HPDE6-E6E7 (cell line): Measurements from ENCODE around the gene COL27A1.

ENCODE experiments used
- DNase-seq: peaks from one replicate; pipeline ENCODE4 v3.0.0; 2011; ENCODE audit warnings: missing footprints; ENCODE audit errors: extremely low spot score

Gene COL27A1

GRCh38 chr9:114247077-114247476, 91.7 kb downstream of the COL27A1 start:
- DNase-seq, result no peak

- no peak for DNase-seq
Observed at GRCh38 chr9:114247491-114247890, 92.2 kb downstream of the COL27A1 start.

- no peak for DNase-seq
Observed at GRCh38 chr9:114248299-114248707, 93.0 kb downstream of the COL27A1 start.

- DNase-seq, result no peak
Observed at GRCh38 chr9:114249424-114250234, 94.3 kb downstream of the COL27A1 start.

- no peak for DNase-seq
Observed at GRCh38 chr9:114250235-114250568, 94.9 kb downstream of the COL27A1 start.

- no peak for DNase-seq
Observed at GRCh38 chr9:114250648-114251047, 95.3 kb downstream of the COL27A1 start.

GRCh38 chr9:114252394-114252793, 97.1 kb downstream of the COL27A1 start:
- DNase-seq, result no peak

GRCh38 chr9:114256827-114257328, 101.5 kb downstream of the COL27A1 start:
- no peak for DNase-seq

- DNase-seq, result no peak
Observed at GRCh38 chr9:114258218-114258617, 102.9 kb downstream of the COL27A1 start.

- no peak for DNase-seq
Observed at GRCh38 chr9:114258866-114259797, 103.8 kb downstream of the COL27A1 start.

GRCh38 chr9:114259798-114260523, 104.6 kb downstream of the COL27A1 start:
- DNase-seq, result no peak

GRCh38 chr9:114261026-114261425, 105.7 kb downstream of the COL27A1 start:
- DNase-seq, result no peak

GRCh38 chr9:114261987-114262386, 106.7 kb downstream of the COL27A1 start:
- no peak for DNase-seq

- DNase-seq, result no peak
Observed at GRCh38 chr9:114263853-114264510, 108.6 kb downstream of the COL27A1 start.

GRCh38 chr9:114264806-114265550, 109.6 kb downstream of the COL27A1 start:
- DNase-seq, result no peak

GRCh38 chr9:114266969-114267368, 111.6 kb downstream of the COL27A1 start:
- no peak for DNase-seq

- DNase-seq, result no peak
Observed at GRCh38 chr9:114269023-114269422, 113.7 kb downstream of the COL27A1 start.

- DNase-seq, result no peak
Observed at GRCh38 chr9:114270120-114270975, 115.0 kb downstream of the COL27A1 start.
